Measurements from ENCODE around the gene GALNTL6.

Gene GALNTL6

DNA sequence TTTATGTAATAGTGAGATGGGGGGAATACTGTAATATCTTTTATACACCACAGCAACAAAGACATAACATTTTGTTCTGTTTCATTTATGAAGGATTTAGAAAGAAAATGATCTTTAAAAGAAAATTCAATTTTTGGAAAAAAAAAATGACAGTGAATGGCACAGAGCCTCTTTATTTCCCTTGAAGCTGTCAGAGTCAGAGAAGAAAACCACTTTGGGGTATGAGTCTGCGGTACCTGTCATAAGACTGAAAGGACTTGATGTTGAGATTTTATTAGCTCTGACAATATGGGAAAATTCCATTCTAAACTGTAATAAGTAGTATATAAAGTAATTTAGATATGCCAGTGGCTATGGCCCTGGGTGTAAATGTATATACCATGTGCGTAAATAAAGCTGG, 134.8 kb downstream of the GALNTL6 start:
- no peak for DNase-seq (ENCODE audit: low read depth)
- no peak overlapping the region for H3K4me3 ChIP-seq (ENCODE audit: low read length)
- no peak for TF ChIP-seq CTCF (conservative IDR thresholded peaks at IDR 0.05; ENCODE audit: low read depth, low read length)

- TF ChIP-seq CTCF (conservative IDR thresholded peaks at IDR 0.05; ENCODE audit: low read depth, low read length): no peak
- no peak overlapping the region for H3K4me3 ChIP-seq (ENCODE audit: low read length)
- peak; percentile 21 for DNase-seq (ENCODE audit: low read depth)
Measured at GRCh38 chr4:171954650-171955049, 141.4 kb downstream of the GALNTL6 start.

- TF ChIP-seq CTCF (conservative IDR thresholded peaks at IDR 0.05; ENCODE audit: low read depth, low read length): no peak
- no peak for DNase-seq (ENCODE audit: low read depth)
- no peak overlapping the region for H3K4me3 ChIP-seq (ENCODE audit: low read length)
Measured at GRCh38 chr4:171956678-171957077, 143.5 kb downstream of the GALNTL6 start.

DNA sequence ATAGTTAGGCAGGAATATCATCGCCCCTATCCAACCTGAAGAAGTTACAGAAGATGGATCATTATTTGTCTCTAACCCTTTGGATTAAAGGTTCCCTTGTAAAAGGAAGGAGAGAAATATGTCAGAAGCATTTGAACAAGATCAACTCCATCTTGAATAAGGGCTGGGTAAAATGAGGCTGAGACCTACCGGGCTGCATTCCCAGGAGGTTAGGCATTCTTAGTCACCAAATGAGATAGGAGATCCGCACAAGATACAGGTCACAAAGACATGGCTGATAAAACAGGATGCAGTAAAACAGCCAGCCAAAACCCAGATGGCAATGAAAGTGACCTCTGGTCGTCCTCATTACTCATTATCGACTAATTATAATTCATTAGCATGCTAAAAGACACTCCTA, 148.9 kb downstream of the GALNTL6 start:
- DNase-seq (ENCODE audit: low read depth): no peak

DNA sequence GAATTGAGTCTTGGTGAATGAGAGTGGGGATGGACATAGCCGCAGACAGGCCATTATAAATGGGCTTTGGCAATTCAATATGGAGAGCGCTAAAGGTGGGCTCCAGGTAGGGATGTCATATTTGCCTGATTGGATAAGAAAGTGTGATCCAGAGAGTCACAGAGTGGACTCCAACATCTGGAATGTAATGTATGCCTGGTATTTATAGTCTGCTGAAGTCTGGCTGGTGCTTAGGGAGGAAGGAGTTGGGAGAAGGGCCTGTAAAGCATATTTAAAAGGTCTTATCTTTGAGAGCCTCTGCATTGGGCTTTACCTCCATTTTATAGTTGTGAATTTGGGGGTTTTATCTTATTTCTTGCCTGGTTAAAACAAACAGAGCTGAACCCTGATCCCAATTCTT, 153.2 kb downstream of the GALNTL6 start:
- DNase-seq (ENCODE audit: low read depth): no peak
- no peak overlapping the region for H3K4me3 ChIP-seq (ENCODE audit: low read length)
- TF ChIP-seq CTCF (conservative IDR thresholded peaks at IDR 0.05; ENCODE audit: low read depth, low read length): no peak

More for the DNA sequence above, 148.9 kb downstream of the GALNTL6 start:
- TF ChIP-seq CTCF (conservative IDR thresholded peaks at IDR 0.05; ENCODE audit: low read depth, low read length): no peak
- H3K4me3 ChIP-seq (ENCODE audit: low read length): no peak overlapping the region

DNA sequence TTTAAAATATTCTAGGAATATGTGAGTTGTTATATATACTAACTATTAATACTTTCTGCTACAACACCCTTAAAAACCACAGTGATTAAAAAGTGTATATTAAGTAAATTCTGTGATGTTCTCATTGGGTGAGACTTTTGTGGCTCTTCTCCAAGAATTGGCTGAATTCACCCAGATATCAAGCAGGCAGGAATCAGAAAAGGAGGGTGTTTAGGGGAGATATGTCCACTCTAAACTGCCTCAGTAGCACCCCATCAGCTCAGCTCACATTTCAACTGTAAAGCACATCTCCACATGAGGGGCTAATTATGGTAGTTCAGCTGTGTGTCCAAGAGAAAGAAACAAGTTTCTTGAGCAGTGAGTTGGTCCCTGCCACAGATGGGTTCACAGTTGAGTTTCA, 165.0 kb downstream of the GALNTL6 start:
- no peak overlapping the region for H3K4me3 ChIP-seq (ENCODE audit: low read length)
- no peak for DNase-seq (ENCODE audit: low read depth)
- TF ChIP-seq CTCF (conservative IDR thresholded peaks at IDR 0.05; ENCODE audit: low read depth, low read length): no peak

DNA sequence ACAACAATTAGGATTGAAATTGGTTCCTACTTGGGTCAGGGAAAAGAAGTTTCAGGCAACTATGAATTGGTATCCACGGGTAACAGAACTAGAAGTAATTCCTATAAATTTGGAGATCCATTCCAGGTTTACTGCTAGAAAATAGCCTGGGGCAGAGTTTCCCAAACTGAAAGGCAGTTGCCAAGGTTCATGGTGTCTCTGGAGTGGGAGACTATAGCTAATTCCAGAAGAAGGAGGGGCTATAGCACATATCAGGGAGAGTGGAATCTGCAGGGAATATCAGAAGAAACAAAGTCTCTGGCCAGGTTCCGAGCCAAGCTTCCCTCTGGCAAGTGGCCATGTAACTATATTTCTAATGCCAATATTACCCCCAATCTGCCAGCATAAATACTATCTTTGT, 166.3 kb downstream of the GALNTL6 start:
- no peak for TF ChIP-seq CTCF (conservative IDR thresholded peaks at IDR 0.05; ENCODE audit: low read depth, low read length)
- no peak for DNase-seq (ENCODE audit: low read depth)
- no peak overlapping the region for H3K4me3 ChIP-seq (ENCODE audit: low read length)
